Breast epithelium (tissue), 4 donors: ENCODE data around the gene C3orf80. TPM values are rescaled to one million over a fixed set of nuclear protein-coding genes. Genes with fewer than 3 reads are reported as not detected.

Source experiments
- DNase-seq, 2 donors: peaks; one replicate each; pipeline ENCODE4 v3.0.0-alpha.2; 2019; ENCODE audit warnings: low spot score in 2 of 2
- H3K27ac ChIP-seq, 2 donors: fragments of 200-600 bp; sonication (generic) in 1 of 2; one replicate each; pipeline ENCODE4 v1.5.1; 2016 to 2019; ENCODE audit warnings: mild to moderate bottlenecking in 1 of 2
- H3K27me3 ChIP-seq, 2 donors: fragments of 200-600 bp; sonication (generic) in 1 of 2; one replicate each; pipeline versions ENCODE4 v1.5.1 to v1.6.0; 2017 to 2019; ENCODE audit warnings: control low read depth in 1 of 2, mild to moderate bottlenecking in 1 of 2
- H3K36me3 ChIP-seq: fragments of 200-600 bp; one replicate; pipeline ENCODE4 v1.5.1; 2019
- H3K4me1 ChIP-seq, 2 donors: fragments of 200-600 bp; sonication (generic); one replicate each; pipeline ENCODE4 v1.5.1; 2016 to 2019; ENCODE audit warnings: control low read depth in 1 of 2
- H3K4me3 ChIP-seq, 3 donors: fragments of 200-600 bp; sonication (generic); 1 replicate in 2 of 3; 2 replicates in 1 of 3; pipeline ENCODE4 v1.5.1; 2016 to 2019; ENCODE audit warnings: mild to moderate bottlenecking in 3 of 3, moderate library complexity in 2 of 3
- H3K9me3 ChIP-seq, 2 donors: fragments of 200-600 bp; sonication (generic) in 1 of 2; one replicate each; pipeline ENCODE4 v1.5.1; 2016 to 2019; ENCODE audit warnings: control low read depth in 1 of 2
- POLR2A ChIP-seq: fragments of 450-650 bp; IDR thresholded peaks from one replicate; pipeline ENCODE4 v1.6.1; 2016; ENCODE audit warnings: antibody characterized with exemption, mild to moderate bottlenecking, moderate library complexity
- POLR2AphosphoS5 ChIP-seq, 3 donors: sonication (generic); formaldehyde crosslinking; IDR thresholded peaks; one replicate each; pipeline ENCODE4 v1.6.1; 2017; ENCODE audit warnings: antibody characterized with exemption in 3 of 3
- intact Hi-C: fragments of 100-400 bp; cut with DNase I; formaldehyde crosslinking; loops from one replicate; pipeline ENCODE4 v1.15.1; 2023; ENCODE audit warnings: low total_unique reads
- total RNA-seq, 3 donors: library from RNA; depleted of rRNA; stranded (reverse); fragments of >200 nt; gene quantifications; one replicate each; pipeline ENCODE4 v1.1.0, GENCODE V29; 2016
- TF ChIP-seq, protein P1 (sequence below), 3 donors: fragments of 450-650 bp; IDR thresholded peaks; one replicate each; pipeline ENCODE4 v1.5.1; 2016 to 2017; ENCODE audit warnings: antibody characterized with exemption in 3 of 3, mild to moderate bottlenecking in 3 of 3, moderate library complexity in 3 of 3

C3orf80 gene
- total RNA-seq, 3 donors from 2014 or later = 0.15 to 0.16 TPM; not detected in 1

DNA sequence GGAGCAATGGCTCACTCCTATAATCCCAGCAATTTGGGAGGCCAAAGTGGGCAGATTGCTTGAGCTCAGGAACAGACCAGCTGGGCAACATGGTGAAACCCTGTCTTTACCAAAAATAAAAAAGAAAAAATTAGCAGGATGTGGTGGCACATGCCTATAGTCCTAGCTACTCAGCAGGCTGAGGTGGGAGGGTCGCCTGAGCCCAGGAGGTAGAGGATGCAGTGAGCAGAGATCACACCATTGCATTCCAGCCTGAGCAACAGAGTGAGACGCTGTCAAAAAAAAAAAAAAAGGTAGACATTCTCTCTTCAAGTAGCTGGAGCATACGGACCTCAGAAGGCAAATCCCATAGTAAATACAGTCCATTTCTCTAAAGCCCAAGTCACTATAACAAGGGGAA is 7.1 kb upstream of the C3orf80 start:
- Histone ChIP-seq H3K36me3 (no peaks in the 10 kb centered on the region), H3K27me3 (no peaks in the 10 kb centered on the region), H3K4me1 (no peaks in the 10 kb centered on the region), H3K9me3 (no peaks in the 10 kb centered on the region), H3K4me3 (no peak overlapping the region), H3K27ac (no peak overlapping the region)
- no peak for DNase-seq
- TF ChIP-seq, protein P1, sequence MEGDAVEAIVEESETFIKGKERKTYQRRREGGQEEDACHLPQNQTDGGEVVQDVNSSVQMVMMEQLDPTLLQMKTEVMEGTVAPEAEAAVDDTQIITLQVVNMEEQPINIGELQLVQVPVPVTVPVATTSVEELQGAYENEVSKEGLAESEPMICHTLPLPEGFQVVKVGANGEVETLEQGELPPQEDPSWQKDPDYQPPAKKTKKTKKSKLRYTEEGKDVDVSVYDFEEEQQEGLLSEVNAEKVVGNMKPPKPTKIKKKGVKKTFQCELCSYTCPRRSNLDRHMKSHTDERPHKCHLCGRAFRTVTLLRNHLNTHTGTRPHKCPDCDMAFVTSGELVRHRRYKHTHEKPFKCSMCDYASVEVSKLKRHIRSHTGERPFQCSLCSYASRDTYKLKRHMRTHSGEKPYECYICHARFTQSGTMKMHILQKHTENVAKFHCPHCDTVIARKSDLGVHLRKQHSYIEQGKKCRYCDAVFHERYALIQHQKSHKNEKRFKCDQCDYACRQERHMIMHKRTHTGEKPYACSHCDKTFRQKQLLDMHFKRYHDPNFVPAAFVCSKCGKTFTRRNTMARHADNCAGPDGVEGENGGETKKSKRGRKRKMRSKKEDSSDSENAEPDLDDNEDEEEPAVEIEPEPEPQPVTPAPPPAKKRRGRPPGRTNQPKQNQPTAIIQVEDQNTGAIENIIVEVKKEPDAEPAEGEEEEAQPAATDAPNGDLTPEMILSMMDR (IDR thresholded peaks at IDR 0.05) = no peak
- TF ChIP-seq POLR2AphosphoS5 (IDR thresholded peaks at IDR 0.05) (no peak), POLR2A (no peak)
- intact Hi-C loops = no loop called here

DNA sequence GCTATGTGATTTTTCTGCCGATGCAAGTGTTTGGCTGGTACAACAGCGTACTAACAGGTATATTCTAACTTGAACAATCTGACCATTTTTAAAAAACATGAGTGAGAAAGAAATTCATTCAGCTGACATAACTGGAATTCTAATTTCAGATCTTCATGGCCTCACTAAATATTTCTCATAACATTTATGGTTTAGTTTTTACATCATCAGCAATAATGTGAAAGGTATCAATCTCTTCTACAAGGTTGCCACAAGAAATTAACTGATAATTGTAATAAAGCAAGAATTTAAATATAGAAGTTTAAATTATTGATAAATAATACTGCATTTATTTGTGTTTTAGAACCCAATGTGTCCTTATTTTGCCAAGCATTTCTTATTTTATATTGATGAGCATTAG is 5.2 kb upstream of the C3orf80 start:
- Histone ChIP-seq H3K27ac (no peak overlapping the region), H3K9me3 (no peaks in the 10 kb centered on the region), H3K4me1 (no peaks in the 10 kb centered on the region), H3K36me3 (no peaks in the 10 kb centered on the region), H3K27me3 (no peaks in the 10 kb centered on the region), H3K4me3 (no peak overlapping the region)
- intact Hi-C loops = no loop called here
- TF ChIP-seq POLR2A = no peak
- no peak for TF ChIP-seq POLR2AphosphoS5 (IDR thresholded peaks at IDR 0.05)
- TF ChIP-seq, protein P1 (IDR thresholded peaks at IDR 0.05) = no peak
- DNase-seq = no peak

DNA sequence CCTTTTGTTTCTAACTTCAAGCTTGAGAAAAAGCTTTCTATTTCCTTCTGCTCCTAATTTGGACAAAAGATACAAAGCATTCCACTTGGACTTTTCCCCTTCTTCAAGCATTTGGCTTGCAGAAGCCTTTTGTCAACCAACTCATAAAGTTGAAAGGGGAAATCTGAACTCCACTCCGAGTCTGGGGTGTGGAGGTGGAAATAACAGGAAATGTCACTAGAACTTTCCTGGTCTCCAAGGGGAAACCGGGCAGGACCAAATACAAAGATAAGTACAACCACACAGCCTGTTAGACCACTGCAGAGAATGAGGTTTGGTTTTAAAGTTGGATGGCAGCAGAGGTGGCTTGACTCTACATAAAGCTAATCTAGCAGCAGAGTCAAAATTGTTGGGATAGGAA is 4.2 kb upstream of the C3orf80 start:
- Histone ChIP-seq H3K4me1 (peaks cover 0 to 3% of the 10 kb centered on the region in 2 donors), H3K27me3 (no peaks in the 10 kb centered on the region), H3K4me3 (no peak overlapping the region), H3K36me3 (no peaks in the 10 kb centered on the region), H3K27ac (no peak overlapping the region), H3K9me3 (no peaks in the 10 kb centered on the region)
- no peak for DNase-seq
- intact Hi-C loops = no loop called here
- TF ChIP-seq POLR2AphosphoS5 (IDR thresholded peaks at IDR 0.05) (no peak), POLR2A (no peak)
- TF ChIP-seq, protein P1 (IDR thresholded peaks at IDR 0.05) = no peak

DNA sequence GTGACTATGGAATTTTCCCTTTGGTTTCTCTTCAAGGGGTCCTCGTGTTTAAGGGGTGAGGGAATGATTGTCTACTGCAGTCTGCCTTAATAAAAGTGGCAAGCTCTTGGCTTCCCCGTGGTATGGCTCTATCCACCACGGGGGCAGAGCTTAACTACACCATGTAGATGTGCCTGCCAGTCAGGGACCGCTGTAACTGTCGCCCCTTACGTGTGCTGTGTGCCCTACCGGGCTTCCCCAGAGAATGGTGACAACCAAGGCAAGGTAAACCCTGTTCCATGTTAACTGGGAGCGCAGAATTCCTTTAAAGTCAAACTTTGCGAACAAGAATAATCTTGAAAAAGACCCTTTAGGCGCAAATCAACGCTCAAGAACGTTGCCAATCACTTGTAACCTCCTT is 966 bp upstream of the C3orf80 start:
- no peaks in the 10 kb centered on the region for H3K36me3 ChIP-seq
- no peak for DNase-seq
- H3K4me3 ChIP-seq = no peak overlapping the region
- H3K9me3 ChIP-seq = no peaks in the 10 kb centered on the region
- TF ChIP-seq POLR2AphosphoS5 (IDR thresholded peaks at IDR 0.05) = no peak
- TF ChIP-seq, protein P1 (IDR thresholded peaks at IDR 0.05) = no peak
- no peak for TF ChIP-seq POLR2A
- intact Hi-C loops = no loop called here
- H3K27ac ChIP-seq = no peak overlapping the region
- H3K27me3 ChIP-seq = peaks cover 0 to 12% of the 10 kb centered on the region in 2 donors
- peaks cover 0 to 6% of the 10 kb centered on the region in 2 donors for H3K4me1 ChIP-seq

DNA sequence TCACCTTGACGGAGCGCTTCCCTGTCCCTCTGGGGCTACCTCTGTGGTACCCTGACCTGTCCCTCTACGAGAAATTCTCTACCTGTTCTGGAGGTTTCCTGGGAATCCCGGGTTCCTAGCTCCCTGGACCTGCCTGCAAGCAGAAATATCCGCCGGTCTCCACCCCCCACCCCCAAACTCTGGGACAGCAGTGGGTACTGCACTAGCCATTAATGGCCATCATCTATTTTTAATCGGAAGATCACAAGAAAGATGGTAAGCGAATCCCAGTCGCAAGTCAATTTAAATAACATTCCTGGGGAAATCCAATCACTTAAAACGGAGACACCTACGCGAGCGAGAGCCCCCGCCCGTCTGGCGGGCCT is 429 bp upstream of the C3orf80 start:
- intact Hi-C loops = no loop called here
- no peak overlapping the region for H3K27ac ChIP-seq
- H3K9me3 ChIP-seq = no peaks in the 10 kb centered on the region
- peak overlapping the region; percentile 52 to 84 (median 57) for H3K4me3 ChIP-seq
- TF ChIP-seq POLR2A (no peak), POLR2AphosphoS5 (IDR thresholded peaks at IDR 0.05) (no peak)
- TF ChIP-seq, protein P1 (IDR thresholded peaks at IDR 0.05) = no peak
- H3K4me1 ChIP-seq = peaks cover 0 to 6% of the 10 kb centered on the region in 2 donors
- no peaks in the 10 kb centered on the region for H3K36me3 ChIP-seq
- no peak for DNase-seq
- H3K27me3 ChIP-seq = peaks cover 0 to 12% of the 10 kb centered on the region in 2 donors
